ENCODE results near the gene ETHE1.

The ETHE1 gene

DNA sequence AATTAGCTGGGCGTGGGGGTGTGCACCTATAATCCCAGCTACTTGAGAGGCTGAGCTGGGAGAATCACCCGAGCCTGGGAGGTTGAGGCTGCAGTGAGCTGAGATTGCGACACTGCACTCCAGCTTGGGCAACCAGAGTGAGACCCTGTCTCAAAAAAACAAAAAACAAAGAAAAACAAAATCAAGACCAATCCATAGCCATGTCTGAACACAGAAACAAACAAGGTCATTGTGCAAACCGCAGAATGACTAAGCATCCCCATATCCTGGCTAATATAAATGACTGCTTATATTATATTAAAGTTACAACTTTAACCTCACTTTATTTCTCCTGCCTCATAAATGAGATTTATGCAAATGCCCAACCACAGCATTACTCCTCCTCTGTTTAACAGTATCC, 59.3 kb downstream of the ETHE1 start:
- TF ChIP-seq, protein P1, sequence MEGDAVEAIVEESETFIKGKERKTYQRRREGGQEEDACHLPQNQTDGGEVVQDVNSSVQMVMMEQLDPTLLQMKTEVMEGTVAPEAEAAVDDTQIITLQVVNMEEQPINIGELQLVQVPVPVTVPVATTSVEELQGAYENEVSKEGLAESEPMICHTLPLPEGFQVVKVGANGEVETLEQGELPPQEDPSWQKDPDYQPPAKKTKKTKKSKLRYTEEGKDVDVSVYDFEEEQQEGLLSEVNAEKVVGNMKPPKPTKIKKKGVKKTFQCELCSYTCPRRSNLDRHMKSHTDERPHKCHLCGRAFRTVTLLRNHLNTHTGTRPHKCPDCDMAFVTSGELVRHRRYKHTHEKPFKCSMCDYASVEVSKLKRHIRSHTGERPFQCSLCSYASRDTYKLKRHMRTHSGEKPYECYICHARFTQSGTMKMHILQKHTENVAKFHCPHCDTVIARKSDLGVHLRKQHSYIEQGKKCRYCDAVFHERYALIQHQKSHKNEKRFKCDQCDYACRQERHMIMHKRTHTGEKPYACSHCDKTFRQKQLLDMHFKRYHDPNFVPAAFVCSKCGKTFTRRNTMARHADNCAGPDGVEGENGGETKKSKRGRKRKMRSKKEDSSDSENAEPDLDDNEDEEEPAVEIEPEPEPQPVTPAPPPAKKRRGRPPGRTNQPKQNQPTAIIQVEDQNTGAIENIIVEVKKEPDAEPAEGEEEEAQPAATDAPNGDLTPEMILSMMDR (IDR thresholded peaks at IDR 0.05; ENCODE audit: low read depth, low read length, missing control alignments), result no peak
- DNase-seq (ENCODE audit: low read depth), result no peak
- no peak overlapping the region for H3K4me3 ChIP-seq (ENCODE audit: low read depth, low read length)

DNA sequence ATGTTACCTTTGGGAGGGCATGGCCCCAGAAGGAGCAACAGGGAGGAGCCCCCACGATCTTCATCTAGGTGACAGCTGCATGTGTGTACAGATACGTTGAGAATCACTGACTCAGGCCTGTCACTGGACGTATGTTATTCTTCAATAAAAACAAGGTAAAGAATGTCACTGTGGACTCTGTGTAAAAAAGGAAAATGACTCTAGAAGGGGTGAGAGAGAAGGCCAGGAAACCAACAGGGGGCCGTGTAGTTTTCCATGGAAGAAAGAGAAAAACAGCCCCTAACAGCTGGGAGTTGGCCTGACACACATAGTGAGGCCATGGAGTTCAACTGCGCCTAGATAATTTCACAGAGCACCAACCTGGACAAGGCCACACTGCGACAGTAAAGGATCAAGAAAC, 59.7 kb downstream of the ETHE1 start:
- H3K4me3 ChIP-seq (ENCODE audit: low read depth, low read length), result no peak overlapping the region
- TF ChIP-seq, protein P1 (IDR thresholded peaks at IDR 0.05; ENCODE audit: low read depth, low read length, missing control alignments), result no peak
- DNase-seq (ENCODE audit: low read depth), result no peak

- H3K4me3 ChIP-seq (ENCODE audit: low read depth, low read length), result no peak overlapping the region
Observed at GRCh38 chr19:43466793-43467192, 60.2 kb downstream of the ETHE1 start.

GRCh38 chr19:43465468-43466120, 61.4 kb downstream of the ETHE1 start, which contains the start of gene LYPD3:
Gene LYPD3 (minus strand): TSS chr19:43465608. CDS start chr19:43465571, 37 bp downstream.
- no peak for DNase-seq (ENCODE audit: low read depth)
- no peak within 1 kb of the TSS; the same call in 1 of the 2 replicates for H3K4me3 ChIP-seq (ENCODE audit: low read depth, low read length)
- TF ChIP-seq, protein P1 (IDR thresholded peaks at IDR 0.05; ENCODE audit: low read depth, low read length, missing control alignments), result no peak

More at GRCh38 chr19:43466793-43467192, 60.2 kb downstream of the ETHE1 start:
- DNase-seq (ENCODE audit: low read depth), result no peak
- TF ChIP-seq, protein P1 (IDR thresholded peaks at IDR 0.05; ENCODE audit: low read depth, low read length, missing control alignments), result no peak

DNA sequence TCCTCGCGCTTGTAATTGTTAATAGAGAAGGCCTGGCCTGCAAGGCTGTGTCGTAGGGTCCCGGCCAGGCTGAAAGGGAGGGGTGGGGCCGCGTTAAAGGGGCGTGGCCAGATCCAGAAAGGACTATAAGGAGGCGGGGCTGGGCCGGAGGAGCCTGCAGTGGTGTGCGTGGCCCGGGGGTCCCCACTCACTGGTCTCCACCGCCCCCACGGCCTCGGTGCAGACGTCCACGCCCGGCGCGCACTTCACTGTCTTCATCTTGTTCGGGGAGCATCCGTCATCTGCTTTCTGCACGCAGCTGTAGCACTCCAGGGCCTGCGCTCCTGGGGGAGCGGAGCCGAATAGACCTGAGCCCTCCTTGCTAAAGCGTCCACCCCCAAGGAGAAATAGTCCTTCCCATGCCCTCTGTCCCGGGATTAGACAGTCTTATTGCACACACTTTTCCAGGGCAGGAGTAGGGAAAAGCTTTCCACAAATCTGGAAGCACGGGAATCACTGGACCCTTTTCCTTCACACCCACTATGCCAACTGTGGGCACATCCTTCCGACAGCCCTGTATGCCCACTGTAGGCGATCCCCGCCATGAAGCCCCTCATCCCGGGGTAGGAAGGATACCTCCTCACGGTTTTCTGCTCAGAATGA, 62.7 kb downstream of the ETHE1 start:
- TF ChIP-seq, protein P1 (IDR thresholded peaks at IDR 0.05; ENCODE audit: low read depth, low read length, missing control alignments), result no peak
- peak overlapping the region; percentile 68 for H3K4me3 ChIP-seq (ENCODE audit: low read depth, low read length)
- DNase-seq (ENCODE audit: low read depth), result no peak

GRCh38 chr19:43463381-43464133, 63.4 kb downstream of the ETHE1 start:
- DNase-seq (ENCODE audit: low read depth), result peak; percentile 81

More at GRCh38 chr19:43463381-43464133, 63.4 kb downstream of the ETHE1 start:
- H3K4me3 ChIP-seq (ENCODE audit: low read depth, low read length), result peak overlapping the region; percentile 68
- TF ChIP-seq, protein P1 (IDR thresholded peaks at IDR 0.05; ENCODE audit: low read depth, low read length, missing control alignments), result no peak
